ENCODE results near the gene SLC30A3.

SLC30A3 gene

DNA sequence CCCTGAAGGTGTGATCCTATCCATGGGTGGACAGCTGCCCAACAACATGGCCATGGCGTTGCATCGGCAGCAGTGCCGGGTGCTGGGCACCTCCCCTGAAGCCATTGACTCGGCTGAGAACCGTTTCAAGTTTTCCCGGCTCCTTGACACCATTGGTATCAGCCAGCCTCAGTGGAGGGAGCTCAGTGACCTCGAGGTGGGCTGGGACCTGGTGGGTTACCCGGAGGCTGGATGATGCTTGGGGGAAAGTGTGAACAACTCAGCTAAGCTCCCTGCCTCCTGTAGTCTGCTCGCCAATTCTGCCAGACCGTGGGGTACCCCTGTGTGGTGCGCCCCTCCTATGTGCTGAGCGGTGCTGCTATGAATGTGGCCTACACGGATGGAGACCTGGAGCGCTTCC lies 29.5 kb downstream of the SLC30A3 start:
- Histone ChIP-seq H3K9me3 (ENCODE audit: control insufficient read depth, insufficient read depth, low read length) (no peaks in the 10 kb centered on the region), H3K4me3 (ENCODE audit: low read length) (no peak overlapping the region), H3K9me2 (replicated peaks; ENCODE audit: control insufficient read depth, low read length) (no peaks in the 10 kb centered on the region), H3K27me3 (ENCODE audit: control insufficient read depth, low read length) (no peaks in the 10 kb centered on the region), H4K20me1 (ENCODE audit: control insufficient read depth, insufficient read depth, low read depth, low read length) (no peaks in the 10 kb centered on the region), H3F3A (ENCODE audit: control insufficient read depth, insufficient read depth) (no peaks in the 10 kb centered on the region), H3K4me2 (ENCODE audit: low read length) (no peak overlapping the region), H3K36me3 (ENCODE audit: control insufficient read depth, low read length) (peaks cover 83% of the 10 kb centered on the region), H3K4me1 (ENCODE audit: control insufficient read depth, low read length) (no peaks in the 10 kb centered on the region), H3K27ac (ENCODE audit: low read depth, low read length) (no peak overlapping the region), H3K79me2 (ENCODE audit: control insufficient read depth, low read length) (no peaks in the 10 kb centered on the region)
- no peak for TF ChIP-seq EZH2phosphoT487 (IDR thresholded peaks at IDR 0.05; ENCODE audit: borderline replicate concordance, low read length)
- TF ChIP-seq, protein P1, sequence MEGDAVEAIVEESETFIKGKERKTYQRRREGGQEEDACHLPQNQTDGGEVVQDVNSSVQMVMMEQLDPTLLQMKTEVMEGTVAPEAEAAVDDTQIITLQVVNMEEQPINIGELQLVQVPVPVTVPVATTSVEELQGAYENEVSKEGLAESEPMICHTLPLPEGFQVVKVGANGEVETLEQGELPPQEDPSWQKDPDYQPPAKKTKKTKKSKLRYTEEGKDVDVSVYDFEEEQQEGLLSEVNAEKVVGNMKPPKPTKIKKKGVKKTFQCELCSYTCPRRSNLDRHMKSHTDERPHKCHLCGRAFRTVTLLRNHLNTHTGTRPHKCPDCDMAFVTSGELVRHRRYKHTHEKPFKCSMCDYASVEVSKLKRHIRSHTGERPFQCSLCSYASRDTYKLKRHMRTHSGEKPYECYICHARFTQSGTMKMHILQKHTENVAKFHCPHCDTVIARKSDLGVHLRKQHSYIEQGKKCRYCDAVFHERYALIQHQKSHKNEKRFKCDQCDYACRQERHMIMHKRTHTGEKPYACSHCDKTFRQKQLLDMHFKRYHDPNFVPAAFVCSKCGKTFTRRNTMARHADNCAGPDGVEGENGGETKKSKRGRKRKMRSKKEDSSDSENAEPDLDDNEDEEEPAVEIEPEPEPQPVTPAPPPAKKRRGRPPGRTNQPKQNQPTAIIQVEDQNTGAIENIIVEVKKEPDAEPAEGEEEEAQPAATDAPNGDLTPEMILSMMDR (IDR thresholded peaks at IDR 0.05; ENCODE audit: low read depth, low read length, poor library complexity, severe bottlenecking), result no peak

DNA sequence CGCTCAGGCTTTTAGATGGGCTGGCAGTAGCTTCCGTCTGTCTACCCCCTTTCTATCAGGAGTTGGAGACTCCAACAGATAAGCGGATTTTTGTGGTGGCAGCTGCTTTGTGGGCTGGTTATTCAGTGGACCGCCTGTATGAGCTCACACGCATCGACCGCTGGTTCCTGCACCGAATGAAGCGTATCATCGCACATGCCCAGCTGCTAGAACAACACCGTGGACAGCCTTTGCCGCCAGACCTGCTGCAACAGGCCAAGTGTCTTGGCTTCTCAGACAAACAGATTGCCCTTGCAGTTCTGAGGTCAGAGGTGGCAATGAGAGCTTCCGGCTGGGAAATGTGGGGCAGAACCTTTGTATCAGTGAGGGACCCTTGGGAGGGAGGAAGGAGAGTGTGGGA lies 30.9 kb downstream of the SLC30A3 start:
- Histone ChIP-seq H3K4me1 (ENCODE audit: control insufficient read depth, low read length) (no peaks in the 10 kb centered on the region), H3F3A (ENCODE audit: control insufficient read depth, insufficient read depth) (no peaks in the 10 kb centered on the region), H3K79me2 (ENCODE audit: control insufficient read depth, low read length) (no peaks in the 10 kb centered on the region), H3K4me3 (ENCODE audit: low read length) (no peak overlapping the region), H3K27ac (ENCODE audit: low read depth, low read length) (no peak overlapping the region), H3K4me2 (ENCODE audit: low read length) (no peak overlapping the region), H3K36me3 (ENCODE audit: control insufficient read depth, low read length) (peaks cover 85% of the 10 kb centered on the region), H3K9me3 (ENCODE audit: control insufficient read depth, insufficient read depth, low read length) (no peaks in the 10 kb centered on the region), H4K20me1 (ENCODE audit: control insufficient read depth, insufficient read depth, low read depth, low read length) (no peaks in the 10 kb centered on the region), H3K9me2 (replicated peaks; ENCODE audit: control insufficient read depth, low read length) (no peaks in the 10 kb centered on the region), H3K27me3 (ENCODE audit: control insufficient read depth, low read length) (no peaks in the 10 kb centered on the region)
- TF ChIP-seq EZH2phosphoT487 (IDR thresholded peaks at IDR 0.05; ENCODE audit: borderline replicate concordance, low read length), result no peak
- TF ChIP-seq, protein P1 (IDR thresholded peaks at IDR 0.05; ENCODE audit: low read depth, low read length, poor library complexity, severe bottlenecking), result no peak

DNA sequence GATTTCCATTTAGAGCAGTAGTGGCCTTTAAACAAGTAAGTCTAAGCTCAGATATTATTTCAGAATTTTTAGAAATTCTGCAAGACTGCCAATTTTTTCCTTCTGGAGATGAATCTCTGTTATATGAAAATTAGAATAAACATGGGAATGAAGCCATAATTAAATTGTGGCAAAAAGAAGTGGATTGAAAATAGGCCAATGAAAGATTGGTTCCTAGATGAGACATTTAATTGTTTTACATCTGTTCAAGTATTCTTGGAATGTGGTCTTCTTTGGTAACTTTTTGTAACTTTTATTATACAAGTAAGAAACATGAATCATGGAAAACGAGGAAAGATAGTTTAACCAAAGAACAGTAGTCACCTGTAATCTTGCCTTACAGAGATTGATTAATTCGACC lies 35.3 kb downstream of the SLC30A3 start:
- H4K20me1 ChIP-seq (ENCODE audit: control insufficient read depth, insufficient read depth, low read depth, low read length), result no peaks in the 10 kb centered on the region
- no peaks in the 10 kb centered on the region for H3K9me3 ChIP-seq (ENCODE audit: control insufficient read depth, insufficient read depth, low read length)
- no peak overlapping the region for H3K4me2 ChIP-seq (ENCODE audit: low read length)
- no peak overlapping the region for H3K27ac ChIP-seq (ENCODE audit: low read depth, low read length)
- H3K4me1 ChIP-seq (ENCODE audit: control insufficient read depth, low read length), result no peaks in the 10 kb centered on the region
- H3K9me2 ChIP-seq (replicated peaks; ENCODE audit: control insufficient read depth, low read length), result no peaks in the 10 kb centered on the region
- TF ChIP-seq, protein P1 (IDR thresholded peaks at IDR 0.05; ENCODE audit: low read depth, low read length, poor library complexity, severe bottlenecking), result no peak
- TF ChIP-seq EZH2phosphoT487 (IDR thresholded peaks at IDR 0.05; ENCODE audit: borderline replicate concordance, low read length), result no peak
- H3K4me3 ChIP-seq (ENCODE audit: low read length), result no peak overlapping the region
- H3K36me3 ChIP-seq (ENCODE audit: control insufficient read depth, low read length), result peaks cover 81% of the 10 kb centered on the region
- no peaks in the 10 kb centered on the region for H3K79me2 ChIP-seq (ENCODE audit: control insufficient read depth, low read length)
- no peaks in the 10 kb centered on the region for H3K27me3 ChIP-seq (ENCODE audit: control insufficient read depth, low read length)
- no peaks in the 10 kb centered on the region for H3F3A ChIP-seq (ENCODE audit: control insufficient read depth, insufficient read depth)

DNA sequence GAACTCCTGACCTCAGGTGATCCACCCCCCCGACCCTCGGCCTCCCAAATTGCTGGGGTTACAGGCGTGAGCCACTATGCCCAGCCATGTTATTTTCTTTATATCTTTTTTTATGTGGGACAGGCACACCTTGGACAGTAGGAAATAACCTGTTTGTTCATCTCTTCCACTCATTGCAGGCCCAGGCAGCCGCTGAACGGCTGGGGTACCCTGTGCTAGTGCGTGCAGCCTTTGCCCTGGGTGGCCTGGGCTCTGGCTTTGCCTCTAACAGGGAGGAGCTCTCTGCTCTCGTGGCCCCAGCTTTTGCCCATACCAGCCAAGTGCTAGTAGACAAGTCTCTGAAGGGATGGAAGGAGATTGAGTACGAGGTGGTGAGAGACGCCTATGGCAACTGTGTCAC lies 37.3 kb downstream of the SLC30A3 start:
- H3K27ac ChIP-seq (ENCODE audit: low read depth, low read length), result no peak overlapping the region
- TF ChIP-seq, protein P1 (IDR thresholded peaks at IDR 0.05; ENCODE audit: low read depth, low read length, poor library complexity, severe bottlenecking), result no peak
- TF ChIP-seq EZH2phosphoT487 (IDR thresholded peaks at IDR 0.05; ENCODE audit: borderline replicate concordance, low read length), result no peak
- H3K27me3 ChIP-seq (ENCODE audit: control insufficient read depth, low read length), result no peaks in the 10 kb centered on the region
- H3K36me3 ChIP-seq (ENCODE audit: control insufficient read depth, low read length), result peaks cover 80% of the 10 kb centered on the region
- H3K4me3 ChIP-seq (ENCODE audit: low read length), result no peak overlapping the region
- H3K9me3 ChIP-seq (ENCODE audit: control insufficient read depth, insufficient read depth, low read length), result no peaks in the 10 kb centered on the region
- H4K20me1 ChIP-seq (ENCODE audit: control insufficient read depth, insufficient read depth, low read depth, low read length), result no peaks in the 10 kb centered on the region
- H3K79me2 ChIP-seq (ENCODE audit: control insufficient read depth, low read length), result no peaks in the 10 kb centered on the region; the same call in 1 of the 2 replicates
- H3K9me2 ChIP-seq (replicated peaks; ENCODE audit: control insufficient read depth, low read length), result no peaks in the 10 kb centered on the region
- no peak overlapping the region for H3K4me2 ChIP-seq (ENCODE audit: low read length)
- H3F3A ChIP-seq (ENCODE audit: control insufficient read depth, insufficient read depth), result no peaks in the 10 kb centered on the region
- H3K4me1 ChIP-seq (ENCODE audit: control insufficient read depth, low read length), result no peaks in the 10 kb centered on the region

All from DOHH2 (cell line).